Vagina (tissue), 2 donors: ENCODE measurements around the gene PPEF1. TPM values are rescaled to one million over a fixed set of nuclear protein-coding genes. Genes with fewer than 3 reads are reported as not detected.
"Not testable (repeated sequence)": the region's sequence is repeated elsewhere in the genome, so short reads cannot be mapped to it uniquely, and the experiment has no call there.

Experiments
- DNase-seq, 2 donors: peaks; one replicate each; pipeline ENCODE4 v3.0.0-alpha.2; 2017; ENCODE audit errors: extremely low spot score in 2 of 2
- H3K27ac ChIP-seq: fragments of 200-600 bp; sonication (generic); one replicate; pipeline ENCODE4 v1.5.1; 2019
- H3K27me3 ChIP-seq: fragments of 200-600 bp; sonication (generic); one replicate; pipeline ENCODE4 v1.5.1; 2019
- H3K36me3 ChIP-seq, 2 donors: fragments of 200-600 bp; sonication (generic); one replicate each; pipeline ENCODE4 v1.5.1; 2017 to 2019
- H3K4me1 ChIP-seq: fragments of 200-600 bp; sonication (generic); one replicate; pipeline ENCODE4 v1.5.1; 2019
- H3K4me3 ChIP-seq, 2 donors: fragments of 200-600 bp; sonication (generic); 1 replicate in 1 of 2; 2 replicates in 1 of 2; pipeline ENCODE4 v1.5.1; 2016 to 2019
- H3K9me3 ChIP-seq: fragments of 200-600 bp; sonication (generic); one replicate; pipeline ENCODE4 v1.5.1; 2019
- POLR2A ChIP-seq, 2 donors: fragments of 450-650 bp; IDR thresholded peaks; one replicate each; pipeline ENCODE4 v1.6.1; 2017; ENCODE audit warnings: antibody characterized with exemption in 2 of 2, mild to moderate bottlenecking in 2 of 2, moderate library complexity in 2 of 2
- POLR2AphosphoS5 ChIP-seq, 2 donors: sonication (generic); formaldehyde crosslinking; IDR thresholded peaks; one replicate each; pipeline ENCODE4 v1.9.0; 2017; ENCODE audit warnings: antibody characterized with exemption in 2 of 2, mild to moderate bottlenecking in 2 of 2, low read depth in 1 of 2; ENCODE audit not compliant: insufficient read depth in 1 of 2
- intact Hi-C: fragments of 100-400 bp; cut with DNase I; formaldehyde crosslinking; loops from one replicate; pipeline ENCODE4 v1.15.1; 2023
- total RNA-seq: library from RNA; depleted of rRNA; stranded (reverse); fragments of >200 nt; gene quantifications from one replicate; pipeline ENCODE4 v1.2.3, GENCODE V29; 2016
- TF ChIP-seq, protein P1 (sequence below), 3 experiments: fragments of 450-650 bp in 2 of 3; fragments of 200-600 bp in 1 of 3; sonication (generic) in 1 of 3; IDR thresholded peaks; one replicate each; pipeline ENCODE4 v1.5.1; 2017 to 2019; ENCODE audit warnings: antibody characterized with exemption in 3 of 3, mild to moderate bottlenecking in 2 of 3, moderate library complexity in 2 of 3

PPEF1 gene
- total RNA-seq, 1 donor from 2014 or later: not detected

DNA sequence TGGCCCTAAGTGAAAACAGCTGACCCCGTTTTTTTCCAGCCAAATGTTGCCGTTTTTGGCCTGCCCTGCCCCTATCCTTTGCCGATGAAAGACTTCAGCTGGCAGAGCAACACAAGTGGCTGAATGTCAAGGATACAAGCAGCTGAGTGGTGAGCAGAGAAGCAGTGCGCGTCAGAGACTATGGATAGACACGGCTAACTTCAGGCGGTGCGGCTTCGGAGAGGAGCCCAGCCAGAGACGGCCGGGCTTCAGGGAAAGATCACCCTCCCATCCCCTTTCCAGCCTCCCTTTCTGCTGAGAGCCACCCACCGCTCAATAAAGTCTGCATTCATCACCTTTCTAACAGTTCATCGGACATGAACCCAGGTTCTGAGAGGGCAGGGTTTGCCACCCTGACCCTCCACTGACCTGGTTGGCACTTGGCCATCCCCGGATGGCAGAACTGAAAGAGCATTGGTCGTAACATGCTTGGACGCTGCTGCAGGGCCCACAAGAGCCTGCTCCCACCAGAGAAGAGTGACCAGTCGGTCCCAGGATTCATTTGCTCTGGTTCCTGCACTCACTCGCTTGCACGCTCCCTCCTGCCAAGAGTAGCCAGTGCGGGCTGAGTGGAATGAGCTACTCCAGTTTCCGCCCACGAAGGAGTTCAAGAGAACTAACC lies 125.8 kb downstream of the PPEF1 start:
- intact Hi-C loops: no loop called here
- peak overlapping the region; percentile 57 for H3K27ac ChIP-seq

DNA sequence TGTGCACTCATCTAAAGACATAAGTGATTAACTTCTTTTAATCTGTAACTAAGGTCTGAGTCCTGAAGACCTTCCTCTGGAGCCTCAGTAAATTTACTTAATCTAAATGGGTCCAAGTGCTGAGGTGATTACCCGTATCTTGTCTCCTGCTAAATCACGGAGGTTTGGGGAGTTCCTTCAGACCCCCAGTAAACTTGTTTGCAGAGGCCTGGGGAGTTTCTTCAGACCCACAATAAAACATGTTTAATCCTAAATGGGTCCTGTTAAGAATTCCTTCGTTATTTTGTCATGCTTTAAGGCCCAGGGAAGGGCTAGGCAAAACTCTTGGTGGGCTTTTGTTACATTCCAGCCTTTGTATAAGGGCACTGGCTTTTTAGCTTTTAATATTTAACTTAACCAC lies 140.5 kb downstream of the PPEF1 start:
- H3K4me3 ChIP-seq, H3K27me3 ChIP-seq, DNase-seq, intact Hi-C loops, H3K4me1 ChIP-seq, H3K36me3 ChIP-seq, H3K9me3 ChIP-seq, H3K27ac ChIP-seq: not testable (repeated sequence)

More for the DNA sequence above, 125.8 kb downstream of the PPEF1 start:
- H3K9me3 ChIP-seq: no peaks in the 10 kb centered on the region
- H3K36me3 ChIP-seq: no peaks in the 10 kb centered on the region
- H3K4me1 ChIP-seq: no peaks in the 10 kb centered on the region
- no peak for DNase-seq
- TF ChIP-seq, protein P1, sequence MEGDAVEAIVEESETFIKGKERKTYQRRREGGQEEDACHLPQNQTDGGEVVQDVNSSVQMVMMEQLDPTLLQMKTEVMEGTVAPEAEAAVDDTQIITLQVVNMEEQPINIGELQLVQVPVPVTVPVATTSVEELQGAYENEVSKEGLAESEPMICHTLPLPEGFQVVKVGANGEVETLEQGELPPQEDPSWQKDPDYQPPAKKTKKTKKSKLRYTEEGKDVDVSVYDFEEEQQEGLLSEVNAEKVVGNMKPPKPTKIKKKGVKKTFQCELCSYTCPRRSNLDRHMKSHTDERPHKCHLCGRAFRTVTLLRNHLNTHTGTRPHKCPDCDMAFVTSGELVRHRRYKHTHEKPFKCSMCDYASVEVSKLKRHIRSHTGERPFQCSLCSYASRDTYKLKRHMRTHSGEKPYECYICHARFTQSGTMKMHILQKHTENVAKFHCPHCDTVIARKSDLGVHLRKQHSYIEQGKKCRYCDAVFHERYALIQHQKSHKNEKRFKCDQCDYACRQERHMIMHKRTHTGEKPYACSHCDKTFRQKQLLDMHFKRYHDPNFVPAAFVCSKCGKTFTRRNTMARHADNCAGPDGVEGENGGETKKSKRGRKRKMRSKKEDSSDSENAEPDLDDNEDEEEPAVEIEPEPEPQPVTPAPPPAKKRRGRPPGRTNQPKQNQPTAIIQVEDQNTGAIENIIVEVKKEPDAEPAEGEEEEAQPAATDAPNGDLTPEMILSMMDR (IDR thresholded peaks at IDR 0.05): no peak
- peak in 1 of 2 donors; percentile 55 for TF ChIP-seq POLR2AphosphoS5 (IDR thresholded peaks at IDR 0.05; ENCODE audit: insufficient read depth in 1 of 2, low read depth in 1 of 2)
- no peaks in the 10 kb centered on the region for H3K27me3 ChIP-seq
- H3K4me3 ChIP-seq: peak overlapping the region in 1 of 2 donors; percentile 16

DNA sequence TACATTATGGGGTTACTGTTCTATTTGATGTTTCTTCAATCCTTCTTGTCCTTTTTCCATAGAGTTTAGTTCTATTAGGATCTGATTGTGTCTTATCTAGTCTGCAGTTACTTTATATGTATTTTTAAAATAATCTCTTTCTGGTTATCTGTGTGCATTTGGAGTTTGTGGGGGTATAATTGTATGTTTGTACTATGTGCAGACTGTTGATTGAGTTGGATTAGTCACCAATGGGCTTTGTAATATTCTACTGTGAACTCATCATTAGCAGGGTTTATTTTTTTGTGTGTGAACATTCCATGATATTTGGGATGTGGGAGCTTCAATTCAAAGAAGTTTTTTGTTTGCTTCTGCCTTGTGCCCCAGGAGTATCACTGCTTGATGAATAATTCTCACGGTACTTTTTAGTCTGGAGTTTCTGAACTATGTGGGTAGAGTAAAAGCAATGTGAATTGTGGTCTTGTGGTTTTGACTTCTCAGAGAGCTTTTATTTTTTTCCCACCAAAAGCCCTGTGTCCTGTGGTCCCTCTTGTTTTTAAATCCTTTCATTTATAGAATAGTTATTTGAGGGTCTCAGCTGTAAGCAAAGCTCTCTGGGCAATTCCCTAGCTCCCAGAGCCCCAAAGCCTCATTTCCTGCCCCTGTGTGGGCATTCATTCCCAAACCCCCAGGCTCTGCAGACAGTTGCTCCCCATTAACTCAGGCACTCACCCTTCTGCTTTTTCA lies 148.6 kb downstream of the PPEF1 start:
- no peak for DNase-seq
- intact Hi-C loops: no loop called here

DNA sequence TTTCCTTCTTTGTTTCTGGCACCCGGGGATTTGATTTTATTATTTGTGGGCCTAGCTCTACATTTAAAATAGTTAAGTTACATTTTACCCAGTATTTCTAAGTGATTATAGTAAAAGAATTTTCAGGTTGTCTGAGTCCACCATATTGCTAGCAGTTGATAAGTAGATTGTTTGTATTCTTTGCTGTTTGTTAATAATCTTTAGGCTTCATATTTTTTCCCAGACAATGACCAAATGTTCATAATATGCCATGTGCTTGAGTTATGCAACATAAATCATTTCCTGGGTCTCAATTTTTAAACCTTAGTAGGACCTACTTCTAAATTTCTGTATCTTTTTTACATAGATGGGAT lies 149.2 kb downstream of the PPEF1 start:
- Histone ChIP-seq H3K27me3 (no peaks in the 10 kb centered on the region), H3K36me3 (no peaks in the 10 kb centered on the region), H3K27ac (no peak overlapping the region), H3K4me1 (no peaks in the 10 kb centered on the region), H3K9me3 (no peaks in the 10 kb centered on the region), H3K4me3 (no peak overlapping the region)
- intact Hi-C loops: no loop called here
- DNase-seq: no peak
- TF ChIP-seq POLR2AphosphoS5 (IDR thresholded peaks at IDR 0.05; ENCODE audit: insufficient read depth in 1 of 2, low read depth in 1 of 2) (no peak), POLR2A (IDR thresholded peaks at IDR 0.05) (no peak)
- TF ChIP-seq, protein P1 (IDR thresholded peaks at IDR 0.05): no peak

More for the DNA sequence above, 148.6 kb downstream of the PPEF1 start:
- H3K9me3 ChIP-seq: no peaks in the 10 kb centered on the region
- H3K4me1 ChIP-seq: no peaks in the 10 kb centered on the region
- H3K27me3 ChIP-seq: no peaks in the 10 kb centered on the region
- no peaks in the 10 kb centered on the region for H3K36me3 ChIP-seq
- no peak overlapping the region for H3K4me3 ChIP-seq
- TF ChIP-seq POLR2AphosphoS5 (IDR thresholded peaks at IDR 0.05; ENCODE audit: insufficient read depth in 1 of 2, low read depth in 1 of 2) (no peak), POLR2A (IDR thresholded peaks at IDR 0.05) (no peak)
- TF ChIP-seq, protein P1 (IDR thresholded peaks at IDR 0.05): no peak
- no peak overlapping the region for H3K27ac ChIP-seq

DNA sequence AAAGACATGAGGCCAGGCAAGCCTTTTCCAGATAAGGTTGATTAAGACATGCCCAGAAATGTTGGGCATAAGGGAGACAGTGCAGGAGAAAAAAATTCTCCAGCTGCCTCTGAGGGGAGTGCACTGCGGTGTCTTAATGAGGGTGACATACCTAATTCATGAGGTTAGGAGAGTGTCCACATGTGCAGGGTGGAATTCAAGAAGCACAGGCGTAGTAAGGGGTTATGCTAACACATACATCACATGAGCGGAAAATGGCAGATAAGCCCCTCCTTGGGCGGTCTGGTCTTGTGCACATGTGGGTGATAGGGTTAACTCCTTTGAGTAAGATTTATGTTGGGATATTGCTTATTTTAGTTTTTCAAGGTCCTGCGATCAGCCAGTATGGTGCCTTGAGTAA lies 154.1 kb downstream of the PPEF1 start:
- H3K27me3 ChIP-seq: no peaks in the 10 kb centered on the region
- H3K36me3 ChIP-seq: no peaks in the 10 kb centered on the region
- DNase-seq: no peak
- TF ChIP-seq POLR2AphosphoS5 (IDR thresholded peaks at IDR 0.05; ENCODE audit: insufficient read depth in 1 of 2, low read depth in 1 of 2) (no peak), POLR2A (IDR thresholded peaks at IDR 0.05) (no peak)
- TF ChIP-seq, protein P1 (IDR thresholded peaks at IDR 0.05): no peak
- H3K9me3 ChIP-seq: no peaks in the 10 kb centered on the region
- intact Hi-C loops: no loop called here
- no peaks in the 10 kb centered on the region for H3K4me1 ChIP-seq
- no peak overlapping the region for H3K4me3 ChIP-seq
- no peak overlapping the region for H3K27ac ChIP-seq
